HCT116 (cell line): ENCODE data around the gene CHID1. TPM values are rescaled to one million over a fixed set of nuclear protein-coding genes. Genes with fewer than 3 reads are reported as not detected.

Source experiments
- total RNA-seq: library from RNA; stranded (reverse); gene quantifications from one replicate; pipeline ENCODE4 v1.2.1, GENCODE V29; 2021; ENCODE audit not compliant: unreplicated experiment

Gene CHID1
- total RNA-seq, 1 experiment from 2014 or later = 102 TPM

Other genes with a start within 250 kb of the CHID1 start
- gene DEAF1, start 215.6 kb downstream of the CHID1 start, total RNA-seq = 33.9 TPM
- gene TMEM80, start 215.0 kb downstream of the CHID1 start, total RNA-seq = 18.4 TPM
- gene EPS8L2, start 204.6 kb downstream of the CHID1 start, total RNA-seq = 157 TPM
- gene TALDO1, start 163.3 kb downstream of the CHID1 start, total RNA-seq = 242 TPM
- 88.7 TPM for gene GATD1, start 133.3 kb downstream of the CHID1 start, total RNA-seq
- gene CEND1, start 120.7 kb downstream of the CHID1 start, total RNA-seq = 0.27 TPM
- gene SLC25A22, start 112.5 kb downstream of the CHID1 start, total RNA-seq = 62.0 TPM
- 41.5 TPM for gene PIDD1, start 105.6 kb downstream of the CHID1 start, total RNA-seq
- gene RPLP2, start 100.8 kb downstream of the CHID1 start, total RNA-seq = 3,615 TPM
- 124 TPM for gene PNPLA2, start 91.9 kb downstream of the CHID1 start, total RNA-seq
- gene CRACR2B, start 82.9 kb downstream of the CHID1 start, total RNA-seq = 11.8 TPM
- gene CD151, start 77.9 kb downstream of the CHID1 start, total RNA-seq = 296 TPM
- gene POLR2L, start 68.3 kb downstream of the CHID1 start, total RNA-seq = 211 TPM
- 50.3 TPM for gene TSPAN4, start 68.0 kb downstream of the CHID1 start, total RNA-seq
- gene AP2A2, start 15.1 kb upstream of the CHID1 start, total RNA-seq = 55.5 TPM
- gene MUC6, start 125.9 kb upstream of the CHID1 start, total RNA-seq = 0.02 TPM
- gene MUC2, start 164.1 kb upstream of the CHID1 start, total RNA-seq = 0.47 TPM
- under 0.01 TPM for gene MUC5AC, start 247.1 kb upstream of the CHID1 start, total RNA-seq